HFFc6 (cell line): ENCODE data around the gene CLBA1. TPM values are rescaled to one million over a fixed set of nuclear protein-coding genes. Genes with fewer than 3 reads are reported as not detected.
"Not testable (repeated sequence)": the region's sequence is repeated elsewhere in the genome, so short reads cannot be mapped to it uniquely, and the experiment has no call there.

Experiments
- DNase-seq: peaks from one replicate; pipeline ENCODE4 v3.0.0-alpha.2; 2018
- H3K27ac Mint-ChIP-seq: 2 replicates; pipeline ENCODE4 v1.8.0; 2020; ENCODE audit warnings: mild to moderate bottlenecking, mixed read lengths
- H3K27me3 Mint-ChIP-seq: 2 replicates; pipeline ENCODE4 v1.8.0; 2021; ENCODE audit warnings: mild to moderate bottlenecking, moderate library complexity, mixed read lengths; ENCODE audit not compliant: insufficient read depth
- H3K36me3 Mint-ChIP-seq: 2 replicates; pipeline ENCODE4 v1.8.0; 2021; ENCODE audit warnings: low read depth, mixed read lengths
- H3K4me1 Mint-ChIP-seq: 2 replicates; pipeline ENCODE4 v1.8.0; 2020; ENCODE audit warnings: low read depth, mixed read lengths
- H3K4me3 Mint-ChIP-seq: 2 replicates; pipeline ENCODE4 v1.8.0; 2020; ENCODE audit warnings: mild to moderate bottlenecking, moderate library complexity, mixed read lengths
- H3K9me3 Mint-ChIP-seq: 2 replicates; pipeline ENCODE4 v1.8.0; 2020; ENCODE audit warnings: mild to moderate bottlenecking, mixed read lengths
- total RNA-seq, 6 experiments: library from RNA; stranded (reverse); fragmentation: NEBNext Ultra II Directional; extraction: Animal tissue kit (Norgen Biotek cat#: 25700); gene quantifications; 2 replicates in 1 of 6; 3 replicates in 5 of 6; pipeline ENCODE4 v1.2.3, GENCODE V29; 2021
- TF ChIP-seq, protein P1 (sequence below): fragments of 200-600 bp; sonication (generic); IDR thresholded peaks from 2 replicates; pipeline ENCODE4 v1.5.0; 2021; ENCODE audit warnings: antibody characterized with exemption, mild to moderate bottlenecking

Gene CLBA1
- total RNA-seq, 6 experiments from 2014 or later = 5.9 to 12.3 (median 7.9) TPM

- Mint-ChIP-seq H3K9me3 (peaks cover 6% of the 10 kb centered on the region; the same call in 1 of the 2 replicates), H3K27me3 (no peaks in the 10 kb centered on the region), H3K36me3 (peaks cover 12% of the 10 kb centered on the region), H3K4me3 (peak overlapping the region; percentile 45; the same call in 1 of the 2 replicates), H3K4me1 (peaks cover 66% of the 10 kb centered on the region), H3K27ac (peak overlapping the region; percentile 93)
- TF ChIP-seq, protein P1, sequence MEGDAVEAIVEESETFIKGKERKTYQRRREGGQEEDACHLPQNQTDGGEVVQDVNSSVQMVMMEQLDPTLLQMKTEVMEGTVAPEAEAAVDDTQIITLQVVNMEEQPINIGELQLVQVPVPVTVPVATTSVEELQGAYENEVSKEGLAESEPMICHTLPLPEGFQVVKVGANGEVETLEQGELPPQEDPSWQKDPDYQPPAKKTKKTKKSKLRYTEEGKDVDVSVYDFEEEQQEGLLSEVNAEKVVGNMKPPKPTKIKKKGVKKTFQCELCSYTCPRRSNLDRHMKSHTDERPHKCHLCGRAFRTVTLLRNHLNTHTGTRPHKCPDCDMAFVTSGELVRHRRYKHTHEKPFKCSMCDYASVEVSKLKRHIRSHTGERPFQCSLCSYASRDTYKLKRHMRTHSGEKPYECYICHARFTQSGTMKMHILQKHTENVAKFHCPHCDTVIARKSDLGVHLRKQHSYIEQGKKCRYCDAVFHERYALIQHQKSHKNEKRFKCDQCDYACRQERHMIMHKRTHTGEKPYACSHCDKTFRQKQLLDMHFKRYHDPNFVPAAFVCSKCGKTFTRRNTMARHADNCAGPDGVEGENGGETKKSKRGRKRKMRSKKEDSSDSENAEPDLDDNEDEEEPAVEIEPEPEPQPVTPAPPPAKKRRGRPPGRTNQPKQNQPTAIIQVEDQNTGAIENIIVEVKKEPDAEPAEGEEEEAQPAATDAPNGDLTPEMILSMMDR = no peak
- DNase-seq = no peak
Measured at GRCh38 chr14:105025429-105025828, 39.8 kb downstream of the CLBA1 start.

DNA sequence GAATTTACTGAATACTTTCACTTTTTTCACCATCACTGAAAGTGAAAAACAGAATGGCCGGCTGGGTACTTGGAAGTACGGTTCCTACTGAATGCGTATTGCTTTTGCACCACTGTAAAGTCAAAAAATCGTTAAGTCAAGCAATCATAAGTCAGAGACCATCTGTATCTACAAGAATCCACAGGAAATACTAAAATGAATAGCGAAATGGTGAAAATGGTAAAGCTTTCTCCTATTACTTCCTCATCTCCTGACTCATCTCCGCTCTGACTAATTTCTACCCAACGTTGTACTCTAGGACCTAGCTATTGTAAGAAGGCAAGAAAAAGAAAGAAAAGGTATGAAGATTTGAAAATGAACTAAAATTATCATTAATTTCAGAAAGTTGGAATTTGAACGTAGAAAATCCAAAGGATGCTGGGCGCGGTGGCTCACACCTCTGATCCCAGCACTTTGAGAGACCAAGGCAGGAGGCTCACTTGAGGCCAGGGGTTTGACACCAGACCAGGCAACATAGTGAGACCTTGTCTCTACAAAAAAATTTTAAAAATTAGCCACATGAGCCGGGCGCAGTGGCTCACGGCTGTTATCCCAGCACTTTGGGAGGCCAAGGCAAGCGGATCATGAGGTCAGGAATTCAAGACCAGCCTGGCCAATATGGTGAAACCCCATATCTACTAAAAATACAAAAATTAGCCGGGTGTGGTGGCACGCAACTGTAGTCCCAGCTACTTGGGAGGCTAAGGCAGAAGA, 40.6 kb downstream of the CLBA1 start:
- H3K27ac Mint-ChIP-seq = peak overlapping the region; percentile 93
- H3K27me3 Mint-ChIP-seq = no peaks in the 10 kb centered on the region
- peak overlapping the region; percentile 21 for H3K4me3 Mint-ChIP-seq
- peaks cover 6% of the 10 kb centered on the region; the same call in 1 of the 2 replicates for H3K9me3 Mint-ChIP-seq
- peak; percentile 43 for DNase-seq
- H3K36me3 Mint-ChIP-seq = peaks cover 12% of the 10 kb centered on the region
- TF ChIP-seq, protein P1 = no peak
- peaks cover 66% of the 10 kb centered on the region for H3K4me1 Mint-ChIP-seq

DNA sequence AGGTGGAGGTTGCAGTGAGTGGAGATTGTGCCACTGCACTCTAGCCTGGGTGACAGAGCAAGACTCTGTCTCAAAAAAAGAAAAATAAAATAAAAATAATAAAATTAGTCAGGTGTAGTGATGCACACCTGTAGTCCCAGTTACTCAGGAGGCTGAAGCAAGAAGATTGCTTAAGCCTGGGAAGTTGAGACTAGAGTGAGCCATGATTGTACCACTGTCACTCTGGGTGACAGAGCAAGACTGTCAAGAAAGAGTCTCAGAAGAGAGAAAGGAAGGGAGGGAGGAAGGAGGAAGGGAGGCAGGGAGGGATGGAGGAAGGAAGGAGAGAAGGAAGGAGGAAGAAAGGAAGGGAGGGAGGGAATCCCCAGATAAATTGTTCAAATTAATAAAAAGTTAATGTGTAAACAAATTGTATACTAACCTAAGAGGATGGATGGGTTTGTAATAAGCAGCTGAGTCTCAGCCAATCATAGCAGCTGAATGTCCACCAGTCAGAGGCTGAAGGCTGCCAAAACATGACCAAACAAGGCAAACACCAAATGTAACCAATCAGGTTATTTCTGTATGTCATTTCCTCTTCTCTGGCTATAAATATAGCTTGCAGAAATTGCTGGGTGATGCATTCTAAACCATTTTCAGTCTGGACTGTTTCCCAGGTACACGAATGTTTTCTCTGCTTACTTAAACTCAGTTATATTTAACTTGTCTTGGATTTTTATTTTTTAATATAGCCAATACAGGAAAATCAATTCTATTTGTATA, 41.4 kb downstream of the CLBA1 start:
- peaks cover 6% of the 10 kb centered on the region for H3K36me3 Mint-ChIP-seq
- H3K27me3 Mint-ChIP-seq = no peaks in the 10 kb centered on the region
- peaks cover 6% of the 10 kb centered on the region; the same call in 1 of the 2 replicates for H3K9me3 Mint-ChIP-seq
- DNase-seq = peak; percentile 52
- H3K4me1 Mint-ChIP-seq = peaks cover 60% of the 10 kb centered on the region
- H3K27ac Mint-ChIP-seq = peak overlapping the region; percentile 58; the same call in 1 of the 2 replicates
- H3K4me3 Mint-ChIP-seq = no peak overlapping the region
- TF ChIP-seq, protein P1 = no peak

- Mint-ChIP-seq H3K4me1 (peaks cover 59% of the 10 kb centered on the region), H3K27ac (peak overlapping the region; percentile 49)
- not testable (repeated sequence) for H3K4me3 Mint-ChIP-seq, DNase-seq, H3K36me3 Mint-ChIP-seq, H3K27me3 Mint-ChIP-seq, H3K9me3 Mint-ChIP-seq
Measured at GRCh38 chr14:105027718-105028117, 42.1 kb downstream of the CLBA1 start.

DNA sequence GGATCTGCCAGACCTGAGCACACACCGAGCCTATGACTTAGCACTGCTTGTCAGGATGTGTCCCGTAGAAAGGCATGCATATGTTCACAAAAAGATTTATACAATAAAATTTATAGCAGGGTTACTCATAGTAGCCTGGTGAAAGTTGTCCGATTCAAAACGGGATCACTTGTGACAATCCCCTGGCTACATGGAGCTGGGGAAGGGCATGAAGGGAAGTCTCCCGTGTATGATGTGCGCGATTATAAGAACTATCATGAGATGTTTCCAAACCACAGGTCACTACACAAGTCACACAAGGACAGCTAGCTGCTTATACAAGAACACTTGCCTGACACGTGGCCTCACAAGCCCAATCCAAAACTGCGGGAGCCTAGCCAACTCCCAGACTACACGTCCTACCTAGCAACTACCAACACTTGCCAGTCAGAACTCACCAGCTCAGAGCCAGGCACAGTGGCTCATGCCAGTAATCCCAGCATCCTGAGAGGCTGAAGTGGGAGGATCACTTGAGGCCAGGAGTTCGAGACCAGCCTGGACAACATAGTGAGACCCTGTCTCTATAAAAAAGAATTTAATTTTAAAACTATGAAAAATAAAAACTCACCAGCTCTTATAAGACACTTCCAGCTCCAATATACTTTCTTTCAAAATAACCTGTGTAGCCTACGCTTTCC, 42.8 kb downstream of the CLBA1 start:
- peak; percentile 32 for DNase-seq
- Mint-ChIP-seq H3K27me3 (no peaks in the 10 kb centered on the region), H3K9me3 (peaks cover 6% of the 10 kb centered on the region; the same call in 1 of the 2 replicates), H3K4me1 (peaks cover 52% of the 10 kb centered on the region), H3K27ac (peak overlapping the region; percentile 49; the same call in 1 of the 2 replicates), H3K36me3 (peaks cover 5% of the 10 kb centered on the region; the same call in 1 of the 2 replicates), H3K4me3 (no peak overlapping the region; the same call in 1 of the 2 replicates)
- TF ChIP-seq, protein P1 = no peak
